Muscle of leg (tissue), 11 donors: Measurements from ENCODE around the gene ANKRD18A. TPM values are rescaled to one million over a fixed set of nuclear protein-coding genes. Genes with fewer than 3 reads are reported as not detected.
"Not testable (repeated sequence)": the region's sequence is repeated elsewhere in the genome, so short reads cannot be mapped to it uniquely, and the experiment has no call there.

ENCODE experiments used
- DNase-seq: peaks from one replicate; pipeline ENCODE4 v3.0.0; 2013
- H3K27ac ChIP-seq: one replicate; pipeline ENCODE4 v1.5.1; 2013; ENCODE audit warnings: mild to moderate bottlenecking, low read length, control low read depth
- H3K27me3 ChIP-seq: one replicate; pipeline ENCODE4 v1.6.1; 2013; ENCODE audit warnings: low read length; ENCODE audit not compliant: control insufficient read depth, insufficient read depth
- H3K36me3 ChIP-seq: one replicate; pipeline ENCODE4 v1.6.1; 2013; ENCODE audit warnings: low read length; ENCODE audit not compliant: control insufficient read depth, insufficient read depth
- H3K4me1 ChIP-seq: one replicate; pipeline ENCODE4 v1.6.1; 2013; ENCODE audit warnings: low read length; ENCODE audit not compliant: control insufficient read depth, insufficient read depth
- H3K4me3 ChIP-seq: one replicate; pipeline ENCODE4 v1.5.1; 2013; ENCODE audit warnings: low read length, control low read depth
- H3K9me3 ChIP-seq: replicated peaks from 2 replicates; pipeline ENCODE4 v1.6.1; 2013; ENCODE audit warnings: low read depth, low read length; ENCODE audit not compliant: control insufficient read depth
- WGBS: methylation state at CpG from one replicate; pipeline ENCODE4 v1.1.5; 2013; ENCODE audit warnings: missing lambda C conversion rate; ENCODE audit not compliant: insufficient coverage; 5-methylcytosine and 5-hydroxymethylcytosine counted together
- polyA plus RNA-seq, 8 donors: library from polyadenylated mRNA; unstranded; fragments of 120-200 nt; gene quantifications; one replicate each; pipeline versions ENCODE4 v1.2.1 to v1.2.3, GENCODE V29; 2013; ENCODE audit warnings: inconsistent platforms in 1 of 8, low replicate concordance in 1 of 8; ENCODE audit not compliant: insufficient read length in 8 of 8, insufficient read depth in 1 of 8
- total RNA-seq: library from RNA; stranded (reverse); fragments of 120-200 nt; gene quantifications from one replicate; pipeline ENCODE4 v1.2.4, GENCODE V29; 2013

ANKRD18A gene
- total and polyA plus RNA-seq, 9 donors = 0.04 to 0.81 (median 0.28) TPM; not detected in 2

DNA sequence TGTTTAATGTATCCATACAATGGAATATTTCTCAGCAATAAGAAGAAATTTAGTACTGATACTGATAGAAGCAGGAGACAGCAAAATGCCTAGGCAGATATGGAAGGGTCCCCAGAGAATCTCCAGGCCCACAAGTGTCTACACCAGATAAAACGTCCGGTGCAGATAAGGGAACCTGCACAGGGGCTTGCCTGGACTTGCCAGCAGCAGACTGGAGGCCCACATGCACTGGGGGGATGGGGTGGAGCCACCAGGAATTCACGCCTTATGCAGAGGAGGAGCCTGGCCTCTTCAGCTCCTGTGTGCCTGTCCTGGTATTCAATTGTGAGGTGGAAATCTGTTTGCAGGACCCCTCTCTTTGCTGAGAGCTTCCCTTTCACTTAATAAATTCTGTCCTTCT, 36.6 kb downstream of the ANKRD18A start:
- not testable (repeated sequence) for H3K36me3 ChIP-seq, H3K27ac ChIP-seq, H3K9me3 ChIP-seq, DNase-seq, H3K4me1 ChIP-seq, H3K4me3 ChIP-seq, H3K27me3 ChIP-seq
- no CpG with 5 or more reads among the region's 3 CpGs for WGBS

DNA sequence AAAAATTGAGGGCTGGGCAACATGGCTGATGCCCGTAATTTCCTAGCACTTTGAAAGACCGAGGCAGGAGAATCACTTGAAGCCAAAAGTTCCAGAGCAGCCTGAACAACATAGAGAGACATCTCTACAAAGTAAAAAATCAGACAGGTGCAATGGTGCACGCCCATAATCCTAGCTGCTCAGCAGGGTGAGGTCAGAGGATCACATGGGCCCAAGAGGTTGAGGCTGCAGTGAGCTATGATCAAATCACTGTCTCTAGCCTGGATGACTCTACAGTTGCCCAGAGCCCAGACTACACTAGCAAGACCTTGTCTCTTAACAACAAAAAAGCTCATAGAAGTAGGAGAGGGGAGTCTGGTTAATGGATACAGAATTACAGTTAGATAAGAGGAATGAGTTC, 40.3 kb downstream of the ANKRD18A start:
- DNase-seq, H3K27me3 ChIP-seq, H3K36me3 ChIP-seq, H3K27ac ChIP-seq, H3K9me3 ChIP-seq, H3K4me1 ChIP-seq, H3K4me3 ChIP-seq: not testable (repeated sequence)
- WGBS = no CpG with 5 or more reads among the region's 3 CpGs

DNA sequence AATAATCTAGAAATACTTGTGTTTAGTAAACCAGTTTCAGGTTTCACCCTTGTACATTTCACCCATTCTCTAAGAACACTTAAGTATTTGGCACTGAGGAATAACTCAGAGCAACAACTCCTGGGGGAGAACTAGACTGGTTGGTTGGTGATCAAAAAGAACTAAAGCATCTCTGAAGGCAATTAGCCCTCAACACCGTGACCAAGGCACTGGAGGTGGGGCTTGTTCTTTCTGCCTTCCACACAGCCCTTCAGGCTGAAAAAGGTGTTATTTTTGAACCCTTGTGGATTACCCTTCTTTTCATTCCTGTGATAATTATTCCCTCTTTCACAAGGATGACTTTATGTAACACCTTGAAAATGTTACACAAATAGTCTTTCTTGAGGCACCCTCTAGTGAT, 44.2 kb downstream of the ANKRD18A start:
- not testable (repeated sequence) for H3K4me3 ChIP-seq, H3K27ac ChIP-seq, H3K36me3 ChIP-seq, H3K27me3 ChIP-seq, DNase-seq, H3K4me1 ChIP-seq, H3K9me3 ChIP-seq
- no CpG with 5 or more reads among the region's 1 CpG for WGBS

DNA sequence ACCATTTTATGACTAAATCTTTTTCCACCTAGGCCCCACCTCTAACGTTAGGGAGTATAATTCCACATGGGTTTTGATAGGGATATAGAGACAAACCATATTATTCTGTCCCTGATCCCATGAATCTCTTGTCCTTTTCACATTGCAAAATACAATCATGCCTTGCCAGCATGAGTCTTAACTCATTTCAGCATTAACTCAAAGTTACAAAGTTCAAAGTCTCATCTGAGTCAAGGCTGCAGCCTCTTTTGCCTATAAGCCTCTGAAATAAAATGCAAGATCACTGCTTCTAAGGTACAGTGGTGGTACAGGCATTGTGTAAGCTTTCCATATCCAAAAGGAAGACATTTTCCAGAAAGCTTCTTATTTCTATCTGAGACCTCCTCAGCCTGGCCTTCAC, 54.3 kb downstream of the ANKRD18A start:
- not testable (repeated sequence) for H3K4me1 ChIP-seq, H3K36me3 ChIP-seq, H3K4me3 ChIP-seq, H3K27ac ChIP-seq, H3K9me3 ChIP-seq, H3K27me3 ChIP-seq, DNase-seq
- no CpG with 5 or more reads among the region's 1 CpG for WGBS

DNA sequence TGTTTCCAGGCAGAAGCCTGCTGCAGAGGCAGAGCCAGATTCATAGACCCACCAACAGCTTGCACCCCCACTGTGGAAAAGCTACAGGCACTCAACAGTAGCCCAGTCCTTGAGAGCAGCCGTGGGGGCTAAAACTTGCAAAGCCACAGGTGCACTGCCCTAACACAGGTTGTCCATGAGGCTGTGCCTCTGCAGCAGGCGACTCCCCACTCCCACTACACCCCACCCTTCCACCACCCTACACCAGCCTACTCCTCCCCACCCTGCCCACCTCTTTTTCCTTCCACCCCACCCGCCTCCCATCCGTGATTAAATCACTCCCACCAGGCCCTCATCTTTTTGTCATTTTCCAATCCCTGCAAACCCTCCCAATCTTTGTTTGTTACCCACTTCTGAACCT, 55.2 kb downstream of the ANKRD18A start:
- H3K4me3 ChIP-seq, H3K36me3 ChIP-seq, H3K9me3 ChIP-seq, H3K27me3 ChIP-seq, H3K27ac ChIP-seq, DNase-seq, H3K4me1 ChIP-seq: not testable (repeated sequence)
- no CpG with 5 or more reads among the region's 4 CpGs for WGBS

DNA sequence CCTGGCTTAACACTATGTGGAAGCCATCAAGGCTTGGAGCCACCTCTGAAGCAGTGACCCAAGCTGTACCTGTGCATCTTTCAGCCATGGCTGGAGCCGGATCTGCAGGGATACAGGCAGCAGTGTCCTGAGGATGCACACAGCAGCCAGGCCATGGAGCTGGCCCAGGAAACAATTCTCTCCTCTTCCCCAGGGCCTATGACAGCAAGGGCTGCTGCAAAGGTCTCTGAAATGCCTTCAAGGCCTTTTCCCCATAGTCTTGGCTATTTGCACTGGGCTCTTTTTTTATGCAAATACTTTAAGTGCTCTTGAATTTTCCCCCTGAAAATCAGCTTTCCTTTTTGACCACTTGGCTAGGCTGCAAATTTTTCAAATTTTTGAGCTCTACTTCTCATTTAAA, 56.5 kb downstream of the ANKRD18A start:
- H3K27ac ChIP-seq, H3K4me1 ChIP-seq, DNase-seq, H3K4me3 ChIP-seq, H3K36me3 ChIP-seq, H3K9me3 ChIP-seq, H3K27me3 ChIP-seq: not testable (repeated sequence)
- WGBS = no CpG with 5 or more reads among the region's 1 CpG

DNA sequence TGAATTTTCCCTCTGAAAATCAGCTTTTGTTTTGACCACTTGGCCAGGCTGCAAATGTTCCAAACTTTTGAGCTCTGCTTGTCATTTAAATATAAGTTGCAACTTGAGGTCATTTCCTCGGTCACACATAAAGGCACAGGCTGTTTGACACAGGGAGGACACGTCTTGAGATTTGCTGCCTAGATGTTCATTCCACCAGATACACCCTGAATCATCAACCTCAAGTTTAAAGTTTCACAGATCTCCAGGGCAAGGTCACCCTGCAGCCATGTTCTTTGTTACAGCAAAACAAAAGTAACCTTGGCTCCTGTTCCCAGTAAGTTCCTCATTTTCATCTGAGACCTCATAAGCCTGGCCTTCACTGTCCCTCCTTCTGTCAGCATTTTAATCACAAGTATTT, 59.3 kb downstream of the ANKRD18A start:
- not testable (repeated sequence) for H3K36me3 ChIP-seq, H3K9me3 ChIP-seq, H3K27me3 ChIP-seq, H3K27ac ChIP-seq, DNase-seq, H3K4me3 ChIP-seq, H3K4me1 ChIP-seq
- WGBS = 56% methylated on average over 2 of the region's 2 CpGs

DNA sequence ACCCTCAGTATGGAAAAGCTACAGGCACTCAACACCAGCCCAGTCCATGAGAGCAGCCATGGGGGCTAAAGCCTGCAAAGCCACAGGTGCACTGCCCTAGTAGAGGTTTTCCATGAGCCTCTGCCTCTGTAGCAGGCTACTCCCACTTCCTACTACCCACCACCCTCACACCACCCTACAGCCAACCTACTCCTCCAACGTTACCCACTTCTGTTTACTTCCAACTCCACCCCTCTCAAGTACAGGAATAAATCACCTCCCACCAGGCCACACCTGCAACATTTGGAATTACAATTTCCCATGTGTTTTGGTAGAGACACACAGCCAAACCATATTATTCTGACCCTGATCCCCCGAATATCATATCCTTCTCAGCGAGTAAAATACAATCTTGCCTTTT, 61.2 kb downstream of the ANKRD18A start:
- not testable (repeated sequence) for H3K4me3 ChIP-seq, H3K27me3 ChIP-seq, H3K4me1 ChIP-seq, DNase-seq, H3K9me3 ChIP-seq, H3K27ac ChIP-seq, H3K36me3 ChIP-seq
- WGBS = 9% methylated on average over 1 of the region's 3 CpGs

DNA sequence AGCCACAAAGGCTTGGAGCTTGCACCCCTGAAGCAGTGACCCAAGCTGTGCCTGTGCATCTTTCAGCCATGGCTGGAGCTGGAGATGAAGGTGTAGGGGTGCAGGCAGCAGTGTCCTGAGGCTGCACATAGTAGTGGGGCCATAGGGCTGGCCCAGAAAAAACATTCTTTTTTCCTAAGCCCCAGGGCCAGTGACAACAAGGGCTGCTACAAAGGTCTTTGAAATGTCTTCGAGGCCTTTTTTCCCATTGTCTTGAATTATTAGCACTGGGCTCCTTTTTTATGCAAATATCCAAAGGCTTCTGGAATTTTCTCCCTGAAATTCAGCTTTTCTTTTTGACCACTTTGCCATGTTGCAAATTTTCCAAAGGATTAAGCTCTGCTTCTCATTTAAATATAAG, 62.6 kb downstream of the ANKRD18A start:
- H3K36me3 ChIP-seq, H3K4me3 ChIP-seq, H3K27ac ChIP-seq, H3K9me3 ChIP-seq, H3K27me3 ChIP-seq, DNase-seq, H3K4me1 ChIP-seq: not testable (repeated sequence)
- no CpG with 5 or more reads among the region's 1 CpG for WGBS

DNA sequence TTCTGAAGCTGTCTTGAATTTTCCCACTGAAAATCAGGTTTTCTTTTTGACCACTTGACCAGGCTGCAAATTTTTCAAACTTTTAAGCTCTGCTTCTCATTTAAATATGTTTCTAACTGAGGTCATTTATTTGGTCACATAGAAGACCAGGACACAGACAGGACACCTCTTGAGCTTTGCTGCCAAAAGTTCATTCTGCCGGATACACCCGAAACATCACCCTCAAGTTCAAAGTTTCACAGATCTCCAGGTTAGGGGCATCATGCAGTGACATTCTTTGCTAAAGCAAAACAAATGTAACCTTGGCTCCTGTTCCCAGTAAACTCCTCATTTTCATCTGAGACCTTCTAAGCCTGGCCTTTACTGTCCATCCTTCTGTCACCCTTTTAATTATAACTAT, 65.4 kb downstream of the ANKRD18A start:
- not testable (repeated sequence) for H3K36me3 ChIP-seq

DNA sequence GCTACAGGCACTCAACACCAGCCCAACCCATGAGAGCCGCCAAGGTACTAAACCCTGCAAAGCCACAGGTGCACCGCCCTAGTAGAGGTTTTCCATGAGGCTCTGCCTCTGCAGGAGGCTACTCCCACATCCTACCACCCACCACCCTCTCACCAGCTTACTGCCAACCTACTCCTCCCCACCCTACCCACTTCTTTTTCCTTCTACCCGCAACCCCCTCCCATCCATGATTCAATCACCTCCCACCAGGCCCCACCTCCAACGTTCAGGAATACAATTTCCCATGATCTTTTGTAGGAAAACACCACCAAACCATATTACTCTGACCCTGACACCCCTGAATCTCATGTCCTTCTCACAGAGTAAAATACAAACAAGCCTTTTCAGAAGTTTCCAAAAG, 67.4 kb downstream of the ANKRD18A start:
- not testable (repeated sequence) for H3K27me3 ChIP-seq, DNase-seq, H3K9me3 ChIP-seq, H3K27ac ChIP-seq, H3K4me1 ChIP-seq, H3K4me3 ChIP-seq, H3K36me3 ChIP-seq
- 88% methylated on average over 3 of the region's 4 CpGs for WGBS

More for the DNA sequence above, 65.4 kb downstream of the ANKRD18A start:
- H3K9me3 ChIP-seq, DNase-seq, H3K4me3 ChIP-seq, H3K27ac ChIP-seq, H3K4me1 ChIP-seq, H3K27me3 ChIP-seq: not testable (repeated sequence)
- 94% methylated on average over 2 of the region's 2 CpGs for WGBS
